ENCODE data around the gene OLFM3.

DNA sequence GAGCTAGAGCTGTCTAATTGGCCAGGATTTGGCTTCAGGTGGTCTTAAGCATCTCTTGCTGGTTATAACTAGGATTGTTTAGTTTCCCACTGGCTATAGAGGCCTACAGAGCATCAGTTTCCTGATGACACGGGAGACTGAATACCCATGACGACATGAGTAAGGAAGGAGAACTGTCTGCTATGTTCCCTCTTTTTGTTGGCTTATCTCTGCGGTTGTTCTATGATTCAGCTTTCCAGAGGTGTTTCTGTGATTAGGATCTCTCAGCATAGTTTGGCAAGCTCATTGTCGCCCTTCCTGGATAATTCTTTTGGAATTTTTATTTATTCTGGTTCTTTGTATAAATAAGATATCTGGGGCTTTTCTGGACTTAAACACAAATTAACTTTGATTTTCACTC, 163.4 kb downstream of the OLFM3 start:
- TF ChIP-seq REST (IDR thresholded peaks at IDR 0.05; ENCODE audit: low read depth) (no peak), ZBTB7A (IDR thresholded peaks at IDR 0.05; ENCODE audit: low read depth) (no peak), TAF1 (IDR thresholded peaks at IDR 0.05; ENCODE audit: low read depth) (no peak), EGR1 (IDR thresholded peaks at IDR 0.05) (no peak), RAD21 (IDR thresholded peaks at IDR 0.05; ENCODE audit: low read depth) (no peak), YY1 (IDR thresholded peaks at IDR 0.05; ENCODE audit: low read depth) (no peak), EP300 (IDR thresholded peaks at IDR 0.05; ENCODE audit: borderline replicate concordance) (no peak), CREB1 (IDR thresholded peaks at IDR 0.05; ENCODE audit: low read depth) (no peak), TEAD4 (IDR thresholded peaks at IDR 0.05) (no peak)

Measured in Ishikawa (cell line).